ENCODE results near the gene RBP2. TPM values are rescaled to one million over a fixed set of nuclear protein-coding genes. Genes with fewer than 3 reads are reported as not detected.
A peak's percentile ranks its signal among the peaks of the same experiment; 100 is the strongest.

RBP2 gene
- total and polyA plus RNA-seq, 9 donors = 0.13 to 2.3 (median 0.69) TPM; not detected in 6

GRCh38 chr3:139455855-139456254 is 20.5 kb downstream of the RBP2 start:
- TF ChIP-seq EP300 (IDR thresholded peaks at IDR 0.05) (no peak), POLR2A (IDR thresholded peaks at IDR 0.05) (no peak), CTCF (IDR thresholded peaks at IDR 0.05) (no peak)
- DNase-seq = no peak
- Histone ChIP-seq H3K4me1 (ENCODE audit: insufficient read depth) (peaks cover 9% of the 10 kb centered on the region), H3K36me3 (no peaks in the 10 kb centered on the region), H3K27ac (peak overlapping the region in 1 of 2 donors; percentile 43), H3K27me3 (no peaks in the 10 kb centered on the region), H3K4me3 (no peak overlapping the region), H3K9me3 (no peaks in the 10 kb centered on the region)
- intact Hi-C loops (cut with DNase I) = no loop called here
- WGBS, 3 donors = 41 to 69% (median 55%) methylated on average over 3 of the region's 3 CpGs

- peaks cover 6% of the 10 kb centered on the region for H3K4me1 ChIP-seq (ENCODE audit: insufficient read depth)
- H3K27ac ChIP-seq = peak overlapping the region in 1 of 2 donors; percentile 43
- DNase-seq = no peak
- H3K36me3 ChIP-seq = no peaks in the 10 kb centered on the region
- H3K27me3 ChIP-seq = no peaks in the 10 kb centered on the region
- H3K9me3 ChIP-seq = no peaks in the 10 kb centered on the region
- intact Hi-C loops (cut with DNase I) = no loop called here
- 78 to 83% (median 80%) methylated on average over 1 of the region's 1 CpG for WGBS, 3 donors
- no peak for TF ChIP-seq CTCF (IDR thresholded peaks at IDR 0.05)
- H3K4me3 ChIP-seq = no peak overlapping the region
These were observed 21.1 kb downstream of the RBP2 start for GRCh38 chr3:139455206-139455605.

DNA sequence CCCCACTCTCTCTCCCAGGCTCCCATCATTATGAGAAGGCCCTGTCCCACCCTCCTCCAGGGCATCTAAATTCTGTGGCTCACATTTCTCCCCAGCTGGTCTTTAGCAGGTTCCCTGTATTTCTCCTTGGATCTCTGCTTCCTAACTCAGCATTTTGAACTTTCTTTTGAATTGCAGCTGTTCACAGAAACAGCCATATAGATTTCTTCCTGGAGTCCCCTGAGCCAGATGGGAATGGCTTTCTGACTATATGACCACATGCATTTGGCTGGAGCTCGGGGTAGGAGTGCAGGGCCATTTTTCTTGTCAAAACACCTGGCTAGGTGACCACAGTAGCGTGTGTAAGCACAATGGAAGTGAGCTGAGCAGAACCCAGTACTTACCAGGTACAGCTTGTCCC is 22.0 kb downstream of the RBP2 start:
- DNase-seq = no peak
- Histone ChIP-seq H3K36me3 (no peaks in the 10 kb centered on the region), H3K9me3 (no peaks in the 10 kb centered on the region), H3K4me3 (no peak overlapping the region), H3K27ac (no peak overlapping the region), H3K27me3 (no peaks in the 10 kb centered on the region), H3K4me1 (ENCODE audit: insufficient read depth) (peaks cover 6% of the 10 kb centered on the region)
- 74 to 87% (median 86%) methylated on average over 2 of the region's 2 CpGs for WGBS, 3 donors
- no peak for TF ChIP-seq POLR2A (IDR thresholded peaks at IDR 0.05)
- intact Hi-C loops (cut with DNase I) = no loop called here

- Histone ChIP-seq H3K9me3 (no peaks in the 10 kb centered on the region), H3K4me1 (ENCODE audit: insufficient read depth) (no peaks in the 10 kb centered on the region), H3K36me3 (no peaks in the 10 kb centered on the region), H3K4me3 (no peak overlapping the region), H3K27ac (no peak overlapping the region), H3K27me3 (no peaks in the 10 kb centered on the region)
- no peak for DNase-seq
- intact Hi-C loops (cut with DNase I) = no loop called here
- TF ChIP-seq POLR2A (IDR thresholded peaks at IDR 0.05) (no peak), EP300 (IDR thresholded peaks at IDR 0.05) (no peak), CTCF (IDR thresholded peaks at IDR 0.05) (no peak)
These were observed 26.2 kb downstream of the RBP2 start for GRCh38 chr3:139450159-139450558.

- intact Hi-C loops (cut with DNase I) = no loop called here
- no peaks in the 10 kb centered on the region for H3K36me3 ChIP-seq
- H3K27me3 ChIP-seq = no peaks in the 10 kb centered on the region
- DNase-seq = no peak
- H3K27ac ChIP-seq = no peak overlapping the region
- H3K9me3 ChIP-seq = no peaks in the 10 kb centered on the region
- WGBS, 3 donors = 88 to 92% (median 92%) methylated on average over 5 of the region's 5 CpGs
- H3K4me3 ChIP-seq = no peak overlapping the region
- no peak for TF ChIP-seq CTCF (IDR thresholded peaks at IDR 0.05)
- TF ChIP-seq POLR2A (IDR thresholded peaks at IDR 0.05) = no peak
- no peak for TF ChIP-seq EP300 (IDR thresholded peaks at IDR 0.05)
- H3K4me1 ChIP-seq (ENCODE audit: insufficient read depth) = no peaks in the 10 kb centered on the region
These were observed 26.8 kb downstream of the RBP2 start for GRCh38 chr3:139449566-139449965.
